ENCODE results near the gene PHF12. TPM values are rescaled to one million over a fixed set of nuclear protein-coding genes. Genes with fewer than 3 reads are reported as not detected.

The PHF12 gene
- total and polyA plus RNA-seq, 9 donors = 22.7 to 62.7 (median 48.6) TPM

DNA sequence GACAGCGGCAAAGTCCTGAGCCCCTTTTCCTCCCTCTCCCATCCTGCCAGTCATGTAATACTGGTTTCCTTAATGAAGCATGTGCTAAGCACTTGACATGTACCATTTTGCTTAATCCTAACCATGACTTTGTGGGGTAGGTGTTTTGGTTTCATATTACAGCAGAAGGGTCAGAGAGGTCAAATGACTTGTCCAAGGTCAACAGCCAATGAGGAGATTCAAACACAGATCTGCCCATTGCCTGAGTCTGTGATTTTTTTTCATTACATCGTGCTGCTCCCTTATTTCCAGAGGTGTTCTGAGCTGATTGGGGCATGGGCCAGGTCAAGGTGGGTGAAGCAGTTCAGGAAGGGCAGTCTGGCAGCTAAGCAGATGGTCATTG is 17.6 kb upstream of the PHF12 start:
- Histone ChIP-seq H3K4me1 (ENCODE audit: insufficient read depth) (peaks cover 11% of the 10 kb centered on the region), H3K27me3 (no peaks in the 10 kb centered on the region), H3K27ac (no peak overlapping the region), H3K4me3 (no peak overlapping the region), H3K36me3 (no peaks in the 10 kb centered on the region), H3K9me3 (no peaks in the 10 kb centered on the region)
- TF ChIP-seq EP300 (IDR thresholded peaks at IDR 0.05) (no peak), CTCF (IDR thresholded peaks at IDR 0.05) (no peak), POLR2A (IDR thresholded peaks at IDR 0.05) (no peak)
- intact Hi-C loops (cut with DNase I) = loop anchor here in 2 of 4 donors (5.0 to 10.0 kb wide), 4 partner anchors 56 to 556 kb away; no protein-coding TSS in a partner anchor
- no peak for DNase-seq
- WGBS, 3 donors = 59 to 88% (median 63%) methylated on average over 2 of the region's 2 CpGs

DNA sequence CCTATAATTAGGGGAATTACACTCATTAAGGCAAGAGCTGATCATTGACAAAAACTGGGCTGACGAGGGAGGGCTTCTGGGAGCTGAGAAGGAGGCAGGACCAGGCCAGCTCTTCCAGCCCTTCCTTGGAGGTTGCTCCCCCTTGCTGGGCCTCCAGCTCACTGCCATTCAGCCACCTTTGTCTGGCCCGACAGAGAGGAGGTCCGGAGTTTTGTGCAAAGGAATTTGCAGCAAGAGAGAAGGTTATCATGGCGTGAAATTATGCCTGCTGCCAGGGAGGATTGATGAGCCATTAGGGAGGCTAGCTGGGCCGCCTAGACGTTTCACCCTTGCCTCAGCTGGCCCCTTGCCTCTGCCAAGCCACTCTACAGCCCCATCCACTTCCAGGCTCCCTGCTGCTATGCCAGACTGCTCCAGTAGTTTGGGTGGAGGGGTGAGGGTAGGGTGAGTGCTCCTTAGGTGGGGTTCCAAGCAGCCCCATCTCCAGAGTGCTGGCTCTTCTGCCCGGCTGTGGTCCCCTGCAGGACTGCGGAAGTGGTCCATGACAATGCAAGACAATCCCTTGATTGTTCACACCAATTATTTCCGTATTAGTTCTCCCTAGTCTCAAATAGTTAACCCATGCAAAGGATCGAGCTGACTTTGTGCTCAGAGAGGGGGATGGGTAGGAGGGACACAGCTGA is 17.1 kb upstream of the PHF12 start:
- H3K36me3 ChIP-seq = no peaks in the 10 kb centered on the region
- no peak for TF ChIP-seq CTCF (IDR thresholded peaks at IDR 0.05)
- TF ChIP-seq EP300 (IDR thresholded peaks at IDR 0.05) = no peak
- intact Hi-C loops (cut with DNase I) = loop anchor here in 2 of 4 donors (5.0 to 10.0 kb wide), 4 partner anchors 56 to 556 kb away; no protein-coding TSS in a partner anchor
- no peak overlapping the region for H3K4me3 ChIP-seq
- 31 to 42% (median 34%) methylated on average over 10 of the region's 10 CpGs for WGBS, 3 donors
- peaks cover 11% of the 10 kb centered on the region for H3K4me1 ChIP-seq (ENCODE audit: insufficient read depth)
- H3K27me3 ChIP-seq = no peaks in the 10 kb centered on the region
- H3K27ac ChIP-seq = no peak overlapping the region
- DNase-seq = no peak
- H3K9me3 ChIP-seq = no peaks in the 10 kb centered on the region

DNA sequence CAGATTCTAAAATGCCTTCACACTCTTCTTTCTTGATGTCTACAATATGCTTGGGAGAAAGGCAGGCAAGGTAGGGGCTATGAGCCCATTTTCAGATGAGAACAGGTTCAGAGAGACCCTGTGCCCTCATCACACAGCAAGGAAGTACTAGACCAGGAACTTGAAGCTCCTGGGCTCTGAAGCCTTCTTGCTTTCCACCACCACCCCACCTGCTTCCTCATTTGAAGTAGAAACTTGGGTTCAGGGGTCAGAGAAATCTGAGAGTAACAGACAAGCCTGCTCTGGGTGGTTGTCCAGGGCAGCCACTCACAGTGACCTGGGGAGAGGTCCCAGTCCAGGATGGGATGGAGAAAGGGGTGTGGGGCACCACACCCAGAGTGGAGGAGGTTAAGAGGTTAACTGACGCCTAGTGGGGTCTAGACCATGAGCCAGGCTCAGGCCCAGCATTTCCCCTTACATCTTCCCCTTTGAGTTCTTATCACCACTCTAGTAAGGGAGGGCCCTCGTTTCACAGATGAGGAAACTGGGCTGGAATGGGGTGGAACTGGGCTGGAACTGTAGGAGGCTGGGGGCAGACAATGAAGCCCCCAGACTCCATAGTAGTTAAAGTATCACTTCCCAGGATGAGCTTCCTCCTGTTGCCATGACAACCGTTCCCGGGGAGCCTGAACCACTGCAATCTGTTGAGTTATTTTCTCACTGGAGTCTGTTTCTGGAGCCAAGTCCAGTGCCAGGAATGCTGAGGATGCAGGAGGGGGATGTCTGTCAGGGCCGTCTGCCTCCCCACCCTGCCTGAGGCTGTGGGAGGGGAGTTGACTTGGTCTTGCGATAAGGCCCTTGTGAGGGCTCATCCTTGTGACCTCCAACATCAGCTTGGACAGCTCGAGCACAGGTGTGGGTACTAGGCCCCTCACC is 16.2 kb upstream of the PHF12 start:
- DNase-seq = no peak
- intact Hi-C loops (cut with DNase I) = loop anchor here in 3 of 4 donors (2.0 to 10.0 kb wide), 5 partner anchors 57 to 557 kb away; no protein-coding TSS in a partner anchor
- Histone ChIP-seq H3K9me3 (no peaks in the 10 kb centered on the region), H3K4me1 (ENCODE audit: insufficient read depth) (peaks cover 11% of the 10 kb centered on the region), H3K36me3 (no peaks in the 10 kb centered on the region), H3K27me3 (no peaks in the 10 kb centered on the region), H3K27ac (no peak overlapping the region), H3K4me3 (no peak overlapping the region)
- no peak for TF ChIP-seq POLR2A (IDR thresholded peaks at IDR 0.05)
- no peak for TF ChIP-seq EP300 (IDR thresholded peaks at IDR 0.05)
- TF ChIP-seq CTCF (IDR thresholded peaks at IDR 0.05) = no peak
- WGBS, 3 donors = 25 to 26% (median 26%) methylated on average over 7 of the region's 7 CpGs

- WGBS, 3 donors = 56 to 61% (median 57%) methylated on average over 8 of the region's 8 CpGs
- peak in 1 of 5 donors; percentile 21 for DNase-seq
- Histone ChIP-seq H3K9me3 (no peaks in the 10 kb centered on the region), H3K4me3 (no peak overlapping the region), H3K36me3 (no peaks in the 10 kb centered on the region), H3K4me1 (ENCODE audit: insufficient read depth) (peaks cover 5% of the 10 kb centered on the region), H3K27ac (no peak overlapping the region), H3K27me3 (no peaks in the 10 kb centered on the region)
- intact Hi-C loops (cut with DNase I) = loop anchor here in 3 of 4 donors (5.0 to 10.0 kb wide), 3 partner anchors 61 to 561 kb away; no protein-coding TSS in a partner anchor
- TF ChIP-seq CTCF (IDR thresholded peaks at IDR 0.05) (no peak), POLR2A (IDR thresholded peaks at IDR 0.05) (no peak), EP300 (IDR thresholded peaks at IDR 0.05) (no peak)
Observed at GRCh38 chr17:28963841-28964240, 12.5 kb upstream of the PHF12 start.
